Esophagus (tissue), 2 donors: ENCODE data around the gene TMEM259. TPM values are rescaled to one million over a fixed set of nuclear protein-coding genes. Genes with fewer than 3 reads are reported as not detected.

Experiments used
- H3K27ac ChIP-seq, 2 donors: one replicate each; pipeline ENCODE4 v1.5.1; 2013; ENCODE audit warnings: low read depth in 2 of 2, mild to moderate bottlenecking in 2 of 2, inconsistent platforms in 1 of 2, low read length in 1 of 2, moderate library complexity in 1 of 2
- H3K27me3 ChIP-seq, 2 donors: one replicate each; pipeline ENCODE4 v1.6.1; 2013; ENCODE audit warnings: low read length in 2 of 2, control low read depth in 1 of 2, mild to moderate bottlenecking in 1 of 2; ENCODE audit not compliant: insufficient read depth in 2 of 2, control insufficient read depth in 1 of 2
- H3K36me3 ChIP-seq, 2 donors: one replicate each; pipeline ENCODE4 v1.6.1; 2013; ENCODE audit warnings: low read length in 1 of 2; ENCODE audit not compliant: control insufficient read depth in 2 of 2, insufficient read depth in 2 of 2
- H3K4me1 ChIP-seq, 2 donors: one replicate each; pipeline ENCODE4 v1.6.1; 2013; ENCODE audit warnings: low read length in 1 of 2; ENCODE audit not compliant: control insufficient read depth in 2 of 2, insufficient read depth in 2 of 2
- H3K4me3 ChIP-seq, 2 donors: one replicate each; pipeline ENCODE4 v1.5.1; 2013; ENCODE audit warnings: low read length in 2 of 2, mild to moderate bottlenecking in 2 of 2, low read depth in 1 of 2, moderate library complexity in 1 of 2
- H3K9me3 ChIP-seq, 2 donors: one replicate each; pipeline ENCODE4 v1.6.1; 2013; ENCODE audit warnings: mild to moderate bottlenecking in 2 of 2, low read depth in 1 of 2, low read length in 1 of 2, moderate library complexity in 1 of 2; ENCODE audit not compliant: control insufficient read depth in 2 of 2, insufficient read depth in 1 of 2
- WGBS, 2 donors: extraction: QIAGEN DNeasy Blood & Tissue Kit; methylation state at CpG; one replicate each; pipeline ENCODE4 v1.1.7; 2013; 5-methylcytosine and 5-hydroxymethylcytosine counted together
- polyA plus RNA-seq, 2 donors: library from polyadenylated mRNA; stranded (reverse); fragments of 200-250 nt; gene quantifications; one replicate each; pipeline ENCODE4 v1.2.3, GENCODE V29; 2013
- donor health status: healthy with polysubstance abuse.
- donor health status: Bipolar disorder and iron deficiency.

The TMEM259 gene
- polyA plus RNA-seq, 2 donors = 142 to 238 TPM

GRCh38 chr19:980133-980998, 40.6 kb downstream of the TMEM259 start:
- peaks cover under 1 to 2% of the 10 kb centered on the region in 2 donors for H3K4me1 ChIP-seq
- no peaks in the 10 kb centered on the region for H3K36me3 ChIP-seq
- H3K9me3 ChIP-seq = no peaks in the 10 kb centered on the region
- WGBS, 2 donors = 33 to 35% methylated on average over 32 of the region's 32 CpGs
- no peak overlapping the region for H3K27ac ChIP-seq
- no peaks in the 10 kb centered on the region for H3K27me3 ChIP-seq
- H3K4me3 ChIP-seq = no peak overlapping the region

DNA sequence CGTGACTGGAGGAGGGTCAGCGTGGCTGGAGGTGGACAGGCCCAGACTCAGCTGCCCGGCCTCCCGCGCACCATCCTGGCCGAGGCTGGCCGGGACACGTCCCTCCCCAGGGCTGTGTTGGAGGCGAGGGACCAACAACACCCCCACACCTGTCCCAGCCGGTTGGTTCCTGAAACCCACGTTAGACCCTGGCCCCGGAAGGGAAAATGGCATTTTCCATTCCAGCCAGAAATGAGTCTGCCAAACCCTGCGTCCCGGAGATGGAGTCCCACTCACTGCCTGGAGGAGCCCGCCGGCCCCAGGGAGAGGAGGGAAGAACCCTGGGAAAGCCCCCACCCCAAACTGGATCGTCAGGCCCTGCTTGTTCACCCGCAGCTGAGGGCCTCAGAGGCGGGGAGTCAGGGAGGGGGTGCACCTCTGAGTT, 41.6 kb downstream of the TMEM259 start:
- Histone ChIP-seq H3K27me3 (no peaks in the 10 kb centered on the region), H3K4me3 (no peak overlapping the region), H3K4me1 (peaks cover 0 to 2% of the 10 kb centered on the region in 2 donors), H3K36me3 (no peaks in the 10 kb centered on the region), H3K9me3 (no peaks in the 10 kb centered on the region), H3K27ac (no peak overlapping the region)
- 45 to 58% methylated on average over 19 of the region's 19 CpGs for WGBS, 2 donors

DNA sequence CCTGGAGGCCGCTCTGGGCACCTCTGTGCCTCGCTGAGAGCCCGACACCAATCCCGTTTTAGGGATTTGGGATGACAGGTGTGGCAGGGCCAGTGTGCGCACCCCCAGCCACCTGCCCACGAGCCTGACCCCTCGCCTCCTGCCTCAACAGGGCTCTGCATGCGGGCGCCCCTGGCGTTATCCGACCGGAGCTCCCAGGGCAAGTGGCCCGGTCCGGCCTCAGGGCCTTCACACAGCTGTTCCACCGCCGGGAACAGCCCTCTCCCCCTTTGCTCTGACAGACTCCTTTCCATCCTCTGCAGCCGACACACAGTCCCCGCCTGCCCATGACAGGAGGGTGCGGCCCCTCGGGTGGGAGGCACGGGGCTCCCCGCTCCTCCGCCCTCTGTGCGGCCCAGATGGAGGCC, 43.9 kb downstream of the TMEM259 start:
- no peaks in the 10 kb centered on the region for H3K4me1 ChIP-seq
- no peaks in the 10 kb centered on the region for H3K9me3 ChIP-seq
- H3K27ac ChIP-seq = no peak overlapping the region
- no peaks in the 10 kb centered on the region for H3K27me3 ChIP-seq
- no peaks in the 10 kb centered on the region for H3K36me3 ChIP-seq
- no peak overlapping the region for H3K4me3 ChIP-seq
- WGBS, 2 donors = 78 to 79% methylated on average over 21 to 24 of the region's 24 CpGs

DNA sequence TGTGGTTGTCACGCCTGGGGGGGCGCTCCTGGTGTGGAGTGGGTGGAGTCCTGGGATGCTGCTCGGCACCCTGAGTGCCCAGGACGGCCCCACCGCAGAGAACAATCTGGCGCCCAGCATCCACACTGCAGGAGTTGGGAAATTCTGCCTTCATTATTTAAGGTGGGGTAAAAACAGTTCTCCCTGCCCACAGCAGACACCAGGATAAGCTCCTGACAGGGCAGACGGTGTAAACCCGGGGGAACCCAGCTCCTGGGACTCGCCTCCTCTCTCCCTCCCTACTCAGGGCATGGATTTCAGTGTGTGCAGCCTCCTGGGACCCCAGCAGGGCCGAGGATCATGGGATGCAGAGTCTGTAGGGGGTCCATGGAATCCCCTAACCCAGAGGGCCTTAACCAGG, 44.4 kb downstream of the TMEM259 start:
- H3K27me3 ChIP-seq = no peaks in the 10 kb centered on the region
- H3K4me3 ChIP-seq = no peak overlapping the region
- WGBS, 2 donors = 79 to 81% methylated on average over 10 of the region's 10 CpGs
- no peaks in the 10 kb centered on the region for H3K9me3 ChIP-seq
- no peaks in the 10 kb centered on the region for H3K4me1 ChIP-seq
- no peak overlapping the region for H3K27ac ChIP-seq
- H3K36me3 ChIP-seq = peaks cover 0 to 2% of the 10 kb centered on the region in 2 donors

DNA sequence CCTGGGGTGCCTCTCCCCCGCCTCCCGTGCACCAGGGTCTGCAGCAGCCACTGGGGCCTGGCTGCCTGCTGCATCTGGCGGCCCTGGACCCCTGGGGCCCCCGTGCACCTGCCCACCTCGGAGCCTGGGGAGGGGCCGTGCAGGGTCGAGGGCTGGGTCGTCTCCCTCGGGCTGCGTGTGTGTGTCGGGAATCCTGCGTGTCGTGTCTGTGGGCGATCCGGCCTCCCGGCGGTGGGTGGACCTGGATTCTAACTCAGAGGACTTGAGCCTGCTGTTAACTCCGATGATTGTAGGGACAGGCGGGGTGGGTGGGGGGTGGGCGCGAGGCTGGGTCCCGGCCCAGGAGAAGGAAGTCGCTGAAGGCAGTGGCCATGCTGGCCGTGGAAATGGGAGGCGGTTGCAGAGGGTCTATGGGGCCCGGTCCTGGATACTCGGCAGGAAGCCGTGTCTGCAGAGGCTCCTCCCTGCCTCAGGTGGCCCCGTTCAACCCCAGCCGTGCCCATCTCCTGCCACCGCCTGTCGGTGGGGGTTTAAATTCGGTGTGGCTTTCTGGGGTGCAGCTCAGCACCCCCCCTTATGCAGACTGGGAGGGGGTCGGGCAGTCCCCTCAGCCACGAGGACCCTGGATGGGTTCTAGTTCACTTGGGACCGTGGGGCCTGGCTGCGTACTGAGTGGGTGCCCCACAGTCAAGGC, 46.2 kb downstream of the TMEM259 start:
- Histone ChIP-seq H3K4me3 (no peak overlapping the region), H3K9me3 (peaks cover 0 to 7% of the 10 kb centered on the region in 2 donors), H3K27me3 (no peaks in the 10 kb centered on the region), H3K27ac (no peak overlapping the region), H3K4me1 (no peaks in the 10 kb centered on the region), H3K36me3 (peaks cover 0 to 8% of the 10 kb centered on the region in 2 donors)
- WGBS, 2 donors = 79% methylated on average over 37 of the region's 37 CpGs

DNA sequence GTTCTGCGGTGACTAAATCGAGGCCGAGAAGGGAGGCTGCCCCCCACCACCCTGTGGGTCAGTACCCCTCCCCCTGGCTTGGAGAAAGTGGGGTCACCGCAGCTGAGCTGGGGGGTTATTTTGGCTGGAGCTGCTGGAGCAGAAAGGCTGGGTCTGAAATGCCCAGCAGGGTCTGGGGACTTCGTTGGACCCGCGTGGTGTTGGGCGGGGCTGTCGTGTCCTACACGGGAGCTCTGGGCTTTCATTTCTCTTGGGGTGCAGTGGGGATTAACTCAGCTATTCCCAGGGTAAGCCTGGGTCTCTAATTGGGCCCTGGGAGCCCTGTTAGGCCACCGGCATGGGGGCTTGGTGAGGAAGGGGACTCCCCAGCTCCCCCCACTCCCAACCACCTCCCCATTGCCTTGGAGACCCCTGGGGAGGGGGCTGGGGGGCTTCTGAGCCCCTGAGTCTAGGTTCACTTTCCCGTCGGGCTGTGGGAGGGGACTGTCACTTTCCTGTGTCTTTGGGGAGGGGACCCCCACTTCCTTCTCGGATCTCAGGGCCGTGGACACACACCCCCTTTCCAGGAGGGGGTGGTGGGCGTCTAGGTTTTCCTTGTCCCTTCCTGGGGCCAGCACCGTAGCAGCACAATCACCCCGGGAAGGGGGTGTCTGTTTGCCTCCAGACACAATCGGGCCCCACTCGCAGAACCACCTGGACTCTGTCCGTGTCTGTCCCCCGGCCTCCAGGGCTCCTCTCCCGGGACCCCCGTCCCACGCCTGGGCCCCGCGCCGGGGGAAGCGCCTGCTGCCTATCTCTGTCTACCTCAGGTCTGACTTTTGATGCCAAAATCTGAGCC, 47.0 kb downstream of the TMEM259 start:
- Histone ChIP-seq H3K4me1 (no peaks in the 10 kb centered on the region), H3K27me3 (no peaks in the 10 kb centered on the region), H3K27ac (no peak overlapping the region), H3K4me3 (no peak overlapping the region), H3K9me3 (peaks cover 0 to 7% of the 10 kb centered on the region in 2 donors), H3K36me3 (peaks cover 0 to 8% of the 10 kb centered on the region in 2 donors)
- WGBS, 2 donors = 85% methylated on average over 29 of the region's 29 CpGs

DNA sequence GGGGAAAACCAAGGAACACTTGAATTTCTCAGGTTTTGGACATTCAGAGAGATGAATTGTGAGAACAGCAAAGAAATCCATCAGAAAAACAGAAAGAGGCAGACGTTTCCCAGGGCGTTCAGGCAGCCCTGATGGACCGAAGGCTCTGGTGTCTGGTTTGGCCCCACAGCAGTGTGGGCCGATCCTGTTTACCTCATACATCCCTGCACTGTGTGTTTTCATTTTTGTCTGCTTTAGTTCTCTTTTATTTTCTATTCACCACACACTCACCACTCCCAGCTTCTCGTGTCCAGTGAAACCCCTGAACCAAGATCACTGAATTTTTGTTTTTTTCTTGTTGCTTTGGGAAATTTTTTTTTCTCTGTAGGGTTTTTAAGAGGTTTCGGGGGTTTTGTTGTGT, 48.6 kb downstream of the TMEM259 start:
- WGBS, 2 donors = 99 to 100% methylated on average over 6 of the region's 6 CpGs
- Histone ChIP-seq H3K27ac (no peak overlapping the region), H3K4me1 (no peaks in the 10 kb centered on the region), H3K4me3 (no peak overlapping the region), H3K36me3 (peaks cover 0 to 12% of the 10 kb centered on the region in 2 donors), H3K27me3 (no peaks in the 10 kb centered on the region), H3K9me3 (peaks cover 0 to 7% of the 10 kb centered on the region in 2 donors)

GRCh38 chr19:971795-972194, 49.1 kb downstream of the TMEM259 start:
- no peaks in the 10 kb centered on the region for H3K27me3 ChIP-seq
- peaks cover 0 to 14% of the 10 kb centered on the region in 2 donors for H3K36me3 ChIP-seq
- no peak overlapping the region for H3K27ac ChIP-seq
- no peaks in the 10 kb centered on the region for H3K4me1 ChIP-seq
- peaks cover 0 to 7% of the 10 kb centered on the region in 2 donors for H3K9me3 ChIP-seq
- 93 to 96% methylated on average over 24 of the region's 24 CpGs for WGBS, 2 donors
- no peak overlapping the region for H3K4me3 ChIP-seq

GRCh38 chr19:970695-971094, 50.2 kb downstream of the TMEM259 start:
- Histone ChIP-seq H3K9me3 (peaks cover 0 to 11% of the 10 kb centered on the region in 2 donors), H3K4me3 (no peak overlapping the region), H3K4me1 (no peaks in the 10 kb centered on the region), H3K27ac (no peak overlapping the region), H3K36me3 (peaks cover 0 to 19% of the 10 kb centered on the region in 2 donors), H3K27me3 (no peaks in the 10 kb centered on the region)
- WGBS, 2 donors = 96 to 97% methylated on average over 14 of the region's 14 CpGs
